Activated CD8-positive, alpha-beta memory T cell treated with anti-CD3 and anti-CD28 coated beads, Interleukin-2, amount 50 U/mL, for 48 hours (primary cell): ENCODE data around the gene CLEC4E.
"Not testable (repeated sequence)": the region's sequence is repeated elsewhere in the genome, so short reads cannot be mapped to it uniquely, and the experiment has no call there.

Source experiments
- DNase-seq: peaks from one replicate; pipeline ENCODE4 v3.0.0-alpha.2; 2020

Gene CLEC4E

DNA sequence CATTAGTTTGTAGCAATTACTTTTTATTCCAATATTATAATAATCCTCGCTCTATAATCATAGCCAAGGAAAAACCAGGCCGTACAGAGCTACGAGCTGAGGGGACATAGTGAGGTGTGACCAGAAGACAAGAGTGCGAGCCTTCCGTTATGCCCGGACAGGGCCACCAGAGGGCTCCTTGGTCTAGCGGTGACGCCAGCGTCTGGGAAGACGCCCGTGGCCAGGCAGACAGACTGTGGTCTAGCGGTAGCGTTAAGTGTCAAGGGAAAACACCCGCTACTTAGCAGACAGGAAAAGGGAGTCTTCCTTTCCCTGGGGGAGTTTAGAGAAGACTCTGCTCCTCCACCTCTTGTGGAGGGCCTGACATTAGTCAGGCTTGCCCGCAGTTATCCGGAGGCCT lies 2.9 kb downstream of the CLEC4E start:
- DNase-seq = not testable (repeated sequence)

DNA sequence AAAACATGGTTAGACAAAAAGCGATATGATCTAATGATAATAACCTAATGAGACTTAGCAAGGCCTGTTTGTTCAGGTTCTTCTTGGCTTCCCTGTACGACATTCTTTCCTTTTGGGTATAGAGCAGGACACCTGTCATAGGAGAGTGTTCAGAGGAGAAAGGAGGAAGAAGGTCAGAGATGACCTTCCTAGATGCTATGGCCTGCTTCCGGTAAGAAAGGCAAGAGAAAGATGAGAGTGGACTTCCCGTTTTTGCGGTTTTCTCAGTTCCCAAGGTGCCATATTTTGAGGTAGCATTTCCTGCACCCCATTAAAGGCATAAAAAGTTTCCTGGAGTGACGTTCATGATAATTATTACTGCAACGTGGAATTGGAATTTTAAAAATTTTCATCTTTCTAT lies 8.7 kb downstream of the CLEC4E start:
- DNase-seq = no peak

DNA sequence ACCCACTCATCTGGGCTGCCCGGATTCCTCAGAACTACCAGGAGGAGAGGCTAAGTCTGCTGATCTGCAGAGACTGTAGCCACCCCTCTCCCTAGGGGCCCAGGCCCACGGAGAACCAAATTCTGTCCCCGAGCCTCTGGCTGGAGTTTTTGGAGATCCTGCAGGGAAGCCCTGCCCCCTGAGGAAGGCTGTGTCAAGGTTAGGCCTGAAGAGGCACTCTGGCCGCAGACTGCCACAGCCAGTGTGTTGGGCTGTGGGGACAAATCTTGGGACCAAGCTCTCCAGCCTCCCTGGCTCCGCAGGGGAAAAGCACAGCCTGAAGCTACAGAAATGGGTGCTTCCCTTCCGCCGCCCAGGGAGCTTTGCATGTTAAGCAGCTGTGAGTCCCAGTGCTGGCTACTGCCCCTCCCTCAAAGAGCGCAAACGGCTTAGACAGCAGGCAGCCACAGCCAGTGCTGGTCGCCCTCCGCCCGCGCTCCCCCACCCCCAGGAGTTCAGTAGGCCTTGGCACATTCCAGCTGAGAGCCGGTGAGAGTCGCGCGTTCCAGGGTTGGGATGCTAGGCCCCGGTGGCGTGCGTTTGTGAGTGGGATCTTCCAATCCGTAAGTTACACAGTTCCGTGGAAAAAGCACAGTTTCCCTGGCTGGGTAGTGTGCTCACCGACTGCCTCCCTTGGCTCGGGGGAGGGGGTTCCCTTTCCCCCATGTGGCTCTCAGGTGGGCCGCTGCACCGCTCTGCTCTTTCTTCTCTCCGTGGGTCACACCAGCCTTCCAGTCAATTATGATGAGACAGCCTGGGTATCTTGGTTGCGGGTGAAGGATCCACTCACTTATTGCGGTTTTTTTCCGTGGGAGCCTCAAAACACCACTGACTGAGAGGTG lies 13.2 kb downstream of the CLEC4E start:
- no peak for DNase-seq

DNA sequence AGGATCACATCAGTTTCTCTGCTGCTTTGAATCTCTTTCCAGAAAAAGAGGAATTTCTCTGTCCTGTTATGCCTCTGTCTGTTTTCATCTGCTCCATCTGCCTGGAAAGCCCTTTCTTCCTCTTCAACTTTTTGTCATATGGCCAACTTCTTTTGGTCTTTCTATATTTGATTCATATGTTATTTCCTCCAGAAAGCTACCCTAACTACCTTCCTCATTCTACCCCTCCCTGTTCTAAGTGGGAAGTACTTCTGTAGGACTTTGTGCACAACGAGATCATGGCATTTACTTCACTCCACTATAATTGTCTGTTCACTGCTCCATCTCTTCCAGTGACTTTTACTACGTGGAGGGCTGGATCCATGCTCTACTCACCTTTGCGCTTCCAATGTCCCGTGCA lies 21.5 kb downstream of the CLEC4E start:
- no peak for DNase-seq

DNA sequence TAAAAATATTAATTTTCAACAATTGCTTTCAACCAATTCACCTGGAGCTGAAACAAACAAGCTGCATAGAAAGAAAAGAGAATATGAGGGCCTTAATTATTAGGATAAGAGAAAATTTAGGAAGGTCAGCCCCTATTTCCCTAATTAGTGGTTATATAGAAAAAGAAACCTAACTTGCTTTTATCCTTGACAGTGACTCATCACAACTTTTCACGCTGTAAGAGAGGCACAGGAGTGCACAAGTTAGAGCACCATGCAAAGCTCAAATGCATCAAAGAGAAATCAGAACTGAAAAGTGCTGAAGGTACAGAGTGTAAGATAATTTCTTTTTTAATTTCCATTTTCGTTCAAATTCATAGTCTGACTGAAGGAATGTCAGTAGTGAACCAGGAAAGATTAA lies 22.7 kb downstream of the CLEC4E start:
- DNase-seq = no peak

DNA sequence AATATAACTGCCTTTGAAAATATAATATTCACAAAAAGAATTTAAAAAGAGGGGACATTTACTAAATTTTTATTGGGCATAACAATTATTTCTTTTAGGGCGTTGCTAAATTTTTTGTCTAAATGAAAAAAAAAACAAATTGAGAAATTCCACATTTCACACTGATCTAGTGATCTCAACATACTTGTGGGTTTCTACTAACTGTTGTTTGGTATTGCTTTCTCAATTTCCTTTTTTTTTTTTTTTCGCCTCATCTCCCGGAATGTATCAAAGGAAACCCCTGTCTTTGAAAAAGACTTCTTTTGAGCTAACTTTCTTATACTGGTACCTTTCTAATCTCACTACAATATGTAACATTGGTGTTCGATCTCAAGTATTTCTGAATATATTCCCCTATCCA lies 27.4 kb downstream of the CLEC4E start, which contains the start of gene CLEC4D:
Gene CLEC4D, plus strand, starts transcription at position 248 of the 400 bp plus-strand sequence. CDS start 230 bp downstream, outside the sequence.
- no peak for DNase-seq

DNA sequence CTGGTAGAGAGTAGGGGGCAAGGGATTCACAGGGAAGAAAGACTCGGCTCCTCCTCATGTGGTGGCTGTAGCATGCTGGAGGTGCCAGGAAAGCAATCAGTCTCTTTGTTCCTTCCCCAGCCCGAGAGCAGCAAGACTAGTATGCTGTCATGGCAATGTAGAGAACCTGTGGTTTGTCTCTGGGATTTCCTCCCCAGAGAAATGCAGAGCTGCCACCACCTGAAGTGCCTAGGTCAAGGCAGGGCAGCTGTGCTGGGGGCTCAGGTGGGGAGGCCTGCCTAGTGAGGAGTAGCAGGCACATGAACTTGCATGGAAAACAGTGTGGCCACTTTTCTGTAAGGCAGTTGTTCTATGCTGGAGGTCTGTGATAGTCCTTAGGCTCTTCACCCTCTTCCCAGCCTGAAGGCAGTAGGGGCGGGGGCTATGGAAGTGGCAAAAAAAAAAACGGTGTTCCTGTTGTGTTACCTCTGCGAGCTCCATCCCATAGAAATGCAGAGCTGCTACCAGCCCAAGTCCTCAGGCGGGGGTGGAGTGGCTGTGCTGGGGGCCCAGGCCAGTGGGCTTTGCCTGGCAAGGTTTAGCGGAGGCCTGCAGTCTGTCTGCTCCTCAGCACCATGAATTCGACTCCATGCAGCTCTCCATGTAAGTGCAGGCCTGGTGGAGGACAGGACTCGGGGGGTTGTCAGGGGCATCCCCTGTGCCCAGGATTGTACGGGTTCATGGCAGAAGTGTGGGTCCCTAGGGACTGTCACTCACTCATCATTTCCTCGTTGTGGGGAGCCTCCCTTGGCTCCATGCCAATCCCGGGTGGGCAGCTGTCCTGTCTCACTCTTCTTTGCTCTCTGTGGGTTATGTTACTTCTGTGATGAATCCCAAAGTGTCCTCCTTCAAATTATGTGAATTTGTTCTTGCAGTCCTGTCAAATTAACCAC lies 31.5 kb downstream of the CLEC4E start:
- DNase-seq = no peak

DNA sequence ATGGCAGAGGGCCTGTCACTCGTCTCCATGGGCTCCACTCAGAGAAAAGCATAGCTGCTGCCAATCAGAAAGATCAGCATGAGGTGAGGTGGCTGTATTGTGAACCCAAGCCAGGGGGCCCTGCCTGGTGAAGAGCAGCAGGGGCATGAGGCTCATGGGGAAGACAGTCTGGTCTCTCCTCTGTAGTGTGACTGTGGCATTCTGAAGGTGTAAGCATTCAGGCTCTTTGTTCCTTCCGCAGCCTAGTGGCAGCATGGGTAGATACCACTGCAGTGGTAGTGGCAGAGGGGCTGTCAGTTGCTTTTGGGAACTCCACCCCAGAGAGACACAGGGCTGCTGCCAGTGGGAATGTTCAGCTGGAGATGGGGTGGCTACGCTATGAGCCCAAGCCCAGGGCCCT lies 32.5 kb downstream of the CLEC4E start:
- no peak for DNase-seq

DNA sequence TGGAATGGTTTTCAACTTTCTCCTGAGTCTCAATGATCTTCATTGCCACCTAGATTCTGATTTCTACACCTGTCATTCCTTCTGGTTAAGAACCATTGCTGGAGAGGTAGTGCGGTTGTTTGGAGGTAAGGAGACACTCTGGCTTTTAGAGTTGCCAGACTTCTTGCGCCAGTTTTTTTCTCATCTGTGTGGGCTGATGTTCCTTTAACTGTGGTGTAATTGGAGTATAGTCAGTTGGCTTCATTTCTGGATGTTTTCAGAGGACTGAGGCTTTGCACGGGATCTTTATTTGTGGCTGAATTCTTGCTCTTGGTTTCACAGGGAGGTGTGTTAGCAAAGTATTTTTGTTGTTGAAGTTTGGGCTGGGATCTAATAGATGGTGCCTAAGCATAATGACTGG lies 33.1 kb downstream of the CLEC4E start:
- DNase-seq = no peak

DNA sequence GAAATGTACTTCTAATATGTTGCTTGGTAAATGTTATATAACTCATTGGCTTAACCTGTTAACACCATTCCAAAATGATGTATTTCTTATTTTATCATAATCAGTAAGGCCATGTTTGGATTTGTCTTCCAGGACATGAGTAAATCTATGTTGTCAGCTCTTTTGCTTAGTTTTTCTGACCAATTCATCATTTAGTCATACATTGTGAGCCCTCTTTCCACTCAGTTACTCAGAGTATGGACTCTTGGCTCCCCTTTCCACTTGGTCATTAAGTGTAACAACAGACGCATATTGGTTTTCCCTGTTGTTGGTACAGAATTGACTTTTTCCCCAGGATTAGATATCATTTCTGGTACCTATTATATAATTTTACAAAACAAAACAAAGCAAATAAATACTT lies 36.4 kb downstream of the CLEC4E start:
- no peak for DNase-seq

DNA sequence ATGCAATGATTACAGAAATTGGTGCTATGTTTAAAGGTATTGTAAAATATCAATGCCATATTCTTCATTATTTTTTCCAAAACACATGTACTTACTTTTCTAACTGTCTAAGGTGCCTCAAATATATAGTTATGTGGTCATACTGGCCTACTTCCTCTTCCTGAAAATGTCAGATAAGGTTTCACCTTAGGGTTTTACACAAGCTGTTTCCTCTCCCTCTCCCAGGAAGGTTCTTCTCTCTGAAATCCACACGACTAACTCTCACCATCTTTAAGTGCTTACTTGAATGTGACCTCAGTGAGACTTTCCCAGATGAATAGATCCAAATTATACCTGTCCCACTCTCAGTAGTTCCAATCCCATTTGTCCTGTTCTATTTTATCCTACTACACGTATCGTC lies 39.0 kb downstream of the CLEC4E start:
- DNase-seq = no peak

DNA sequence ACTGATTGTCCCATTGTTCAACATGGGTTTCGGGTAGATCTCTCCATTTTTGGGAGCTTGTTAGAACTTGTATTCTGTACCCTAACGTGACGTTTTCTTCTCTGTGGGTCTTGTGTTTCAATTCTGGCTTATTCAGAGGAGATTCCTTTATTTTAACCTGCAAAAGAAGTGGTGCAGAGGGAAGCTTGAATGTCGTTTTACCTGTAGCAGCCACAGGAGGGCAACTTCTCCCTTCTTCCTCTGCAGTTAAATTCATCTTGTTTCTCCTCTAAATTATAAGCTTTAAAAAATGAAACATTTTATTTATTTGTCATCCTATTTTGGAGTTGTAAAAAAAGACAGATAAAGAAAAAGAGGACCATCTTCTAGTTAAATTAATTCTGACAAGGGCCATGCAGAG lies 41.1 kb downstream of the CLEC4E start:
- no peak for DNase-seq

DNA sequence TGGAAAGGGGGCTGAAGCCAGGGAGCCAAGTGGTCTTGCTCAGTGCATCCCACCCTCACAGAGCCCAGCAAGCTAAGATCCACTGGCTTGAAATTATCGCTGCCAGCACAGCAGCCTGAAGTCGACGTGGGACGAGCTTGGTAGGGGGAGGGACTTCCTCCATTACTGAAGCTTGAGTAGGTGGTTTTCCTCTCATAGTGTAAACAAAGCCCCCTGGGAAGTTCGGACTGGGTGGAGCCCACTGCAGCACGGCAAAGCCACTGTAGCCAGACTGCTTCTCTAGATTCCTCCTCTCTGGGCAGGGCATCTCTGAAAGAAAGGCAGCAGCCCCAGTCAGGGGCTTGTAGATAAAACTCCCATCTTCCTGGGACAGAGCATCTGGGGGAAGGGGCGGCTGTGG lies 44.6 kb downstream of the CLEC4E start:
- DNase-seq = not testable (repeated sequence)

DNA sequence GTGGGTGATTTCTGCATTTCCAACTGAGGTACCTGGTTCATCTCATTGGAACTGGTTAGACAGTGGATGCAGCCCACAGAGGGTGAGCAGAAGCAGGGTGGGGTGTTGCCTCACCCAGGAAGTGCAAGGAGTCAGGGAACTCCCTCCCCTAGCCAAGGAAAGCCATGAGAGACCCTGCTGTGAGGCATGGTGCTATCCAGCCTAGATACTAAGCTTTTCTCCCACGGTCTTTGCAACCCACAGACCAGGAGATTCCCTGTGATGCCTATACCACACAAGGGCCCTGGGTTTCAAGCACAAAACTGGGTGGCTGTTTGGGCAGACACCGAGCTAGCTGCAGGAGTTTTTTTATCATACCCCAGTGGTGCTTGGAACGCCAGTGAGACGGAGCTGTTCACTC lies 45.0 kb downstream of the CLEC4E start:
- DNase-seq = not testable (repeated sequence)

DNA sequence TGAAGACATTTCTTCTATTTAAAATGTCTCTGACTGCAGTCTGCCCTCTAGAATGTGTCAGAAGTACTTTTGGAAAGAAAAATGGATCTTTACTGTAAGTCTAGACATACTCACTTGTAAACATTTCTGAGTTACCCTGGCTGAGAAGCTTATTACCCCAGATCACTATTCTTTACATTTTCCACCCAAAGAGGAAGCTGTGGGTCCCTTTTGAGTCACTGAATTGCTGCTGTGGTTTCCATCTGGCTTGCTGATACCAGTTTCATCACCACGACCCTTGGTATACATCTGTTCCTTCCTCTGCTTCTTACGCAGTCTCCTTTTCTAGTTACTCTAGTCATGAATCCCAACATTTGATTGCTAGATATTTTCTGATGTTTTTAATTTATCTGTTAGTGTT lies 47.6 kb downstream of the CLEC4E start:
- DNase-seq = no peak

DNA sequence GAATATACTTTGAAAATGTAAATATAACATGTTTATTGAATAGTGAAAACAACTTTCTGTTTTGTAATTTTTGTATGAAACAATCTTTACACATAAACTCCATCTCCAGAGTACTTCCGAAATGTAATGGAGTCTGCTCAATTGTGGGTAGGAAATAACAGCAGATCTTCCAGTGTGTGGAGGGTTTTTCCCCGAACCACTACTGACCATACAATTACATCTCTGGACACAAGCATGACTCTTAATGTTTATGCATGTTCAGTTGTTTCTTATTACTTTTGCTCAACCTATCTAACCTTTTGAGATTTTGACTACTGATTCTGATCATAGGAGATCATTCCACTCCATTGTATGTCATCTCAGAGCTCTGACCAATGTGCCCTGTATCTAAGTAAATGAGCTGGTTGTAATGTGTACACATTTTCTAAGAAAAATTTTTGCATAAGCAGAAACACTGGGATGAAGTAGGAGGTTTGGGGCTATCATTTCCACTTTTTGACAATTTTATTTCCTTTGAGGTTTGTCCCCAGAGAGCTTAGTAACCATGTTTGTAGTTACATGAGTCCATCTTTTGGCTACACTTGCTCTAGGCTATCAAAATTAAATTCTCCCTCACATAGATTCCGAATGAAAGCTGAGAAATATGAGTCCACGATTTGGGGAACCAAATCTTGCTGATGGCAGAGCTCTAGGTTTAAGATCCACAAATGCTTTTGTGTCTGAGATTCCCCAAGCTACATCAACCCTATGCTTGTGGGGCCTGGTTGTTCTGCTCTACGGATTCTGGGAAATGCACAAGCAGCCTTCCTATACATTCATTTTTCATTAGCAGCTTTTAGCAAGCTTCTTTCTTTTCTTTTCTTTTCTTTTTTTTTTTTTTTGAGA lies 48.8 kb downstream of the CLEC4E start:
- DNase-seq = no peak
